Measurements from ENCODE around the gene LRRC49.

DNA sequence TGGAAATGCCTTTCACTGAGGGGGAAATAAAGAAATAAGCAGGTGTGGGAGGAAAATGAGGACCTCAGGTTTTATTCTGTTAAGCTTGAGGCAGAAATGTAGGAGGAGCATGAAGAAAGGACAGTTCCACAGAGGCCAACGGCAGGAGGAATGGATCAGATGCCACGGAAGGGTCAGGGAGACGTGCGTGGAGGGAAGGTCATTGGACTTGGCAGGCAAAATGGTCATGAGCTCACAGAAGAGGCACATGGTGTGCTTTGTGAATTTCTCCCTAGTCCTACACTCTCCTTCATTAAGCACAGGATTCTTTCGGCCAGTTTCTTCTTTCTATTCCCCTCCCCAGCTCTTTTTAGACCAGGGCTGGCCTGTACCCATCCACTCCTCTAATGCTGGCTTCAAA lies 190.2 kb downstream of the LRRC49 start:
- TF ChIP-seq, protein P1, sequence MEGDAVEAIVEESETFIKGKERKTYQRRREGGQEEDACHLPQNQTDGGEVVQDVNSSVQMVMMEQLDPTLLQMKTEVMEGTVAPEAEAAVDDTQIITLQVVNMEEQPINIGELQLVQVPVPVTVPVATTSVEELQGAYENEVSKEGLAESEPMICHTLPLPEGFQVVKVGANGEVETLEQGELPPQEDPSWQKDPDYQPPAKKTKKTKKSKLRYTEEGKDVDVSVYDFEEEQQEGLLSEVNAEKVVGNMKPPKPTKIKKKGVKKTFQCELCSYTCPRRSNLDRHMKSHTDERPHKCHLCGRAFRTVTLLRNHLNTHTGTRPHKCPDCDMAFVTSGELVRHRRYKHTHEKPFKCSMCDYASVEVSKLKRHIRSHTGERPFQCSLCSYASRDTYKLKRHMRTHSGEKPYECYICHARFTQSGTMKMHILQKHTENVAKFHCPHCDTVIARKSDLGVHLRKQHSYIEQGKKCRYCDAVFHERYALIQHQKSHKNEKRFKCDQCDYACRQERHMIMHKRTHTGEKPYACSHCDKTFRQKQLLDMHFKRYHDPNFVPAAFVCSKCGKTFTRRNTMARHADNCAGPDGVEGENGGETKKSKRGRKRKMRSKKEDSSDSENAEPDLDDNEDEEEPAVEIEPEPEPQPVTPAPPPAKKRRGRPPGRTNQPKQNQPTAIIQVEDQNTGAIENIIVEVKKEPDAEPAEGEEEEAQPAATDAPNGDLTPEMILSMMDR (optimal IDR thresholded peaks at IDR 0.05 in 1 of 3, IDR thresholded peaks at IDR 0.05 in 1 of 3, conservative IDR thresholded peaks at IDR 0.05 in 1 of 3; ENCODE audit: extremely low read depth in 1 of 3, insufficient read depth in 2 of 3, low read length in 3 of 3), result no peak
- TF ChIP-seq EZH2 (IDR thresholded peaks at IDR 0.05; ENCODE audit: low read length), result no peak

Measured in keratinocyte (primary cell).